K562 (cell line): ENCODE measurements around the gene DIMT1. TPM values are rescaled to one million over a fixed set of nuclear protein-coding genes. Genes with fewer than 3 reads are reported as not detected.

Experiments used
- CCNT2 ChIP-seq: IDR thresholded peaks from 2 replicates; pipeline ENCODE4 v1.6.1; 2011; ENCODE audit warnings: borderline replicate concordance, low read depth, mild to moderate bottlenecking, moderate library complexity, mixed read lengths, low read length; ENCODE audit not compliant: insufficient read length; ENCODE audit errors: extremely low read depth
- CTBP1 ChIP-seq: fragments of 450-650 bp; IDR thresholded peaks from 2 replicates; pipeline ENCODE4 v1.6.1; 2016; ENCODE audit warnings: borderline replicate concordance
- EP300 ChIP-seq: IDR thresholded peaks from 2 replicates; pipeline ENCODE4 v1.6.1; 2012; ENCODE audit warnings: low read length, improper control_type of control experiment
- KDM1A ChIP-seq, 2 experiments: fragments of 450-650 bp; IDR thresholded peaks; 2 replicates each; pipeline ENCODE4 v1.6.1; 2016; ENCODE audit warnings: mild to moderate bottlenecking in 2 of 2
- NR2C2 ChIP-seq, 2 experiments: fragments of 200-800 bp in 1 of 2; sonication (Bioruptor generic) in 1 of 2; sonication (generic) in 1 of 2; formaldehyde crosslinking in 1 of 2; IDR thresholded peaks; 2 replicates each; pipeline versions ENCODE4 v1.6.1 to v1.8.0; 2016 to 2022; ENCODE audit warnings: mild to moderate bottlenecking in 1 of 2, missing compliant biosample characterization in 1 of 2, missing genetic modification characterization in 1 of 2, missing genetic modification reagents in 1 of 2
- PPARD ChIP-seq: fragments of 250-450 bp; sonication (Bioruptor Pico); IDR thresholded peaks from 2 replicates; pipeline ENCODE4 v1.8.0; 2022; ENCODE audit warnings: inconsistent platforms, mild to moderate bottlenecking, moderate library complexity
- SMARCE1 ChIP-seq: fragments of 450-650 bp; IDR thresholded peaks from 2 replicates; pipeline ENCODE4 v1.7.1; 2016; ENCODE audit warnings: mild to moderate bottlenecking
- ZEB2 ChIP-seq: fragments of 450-650 bp; IDR thresholded peaks from 2 replicates; pipeline ENCODE4 v1.6.1; 2016
- ZNF316 ChIP-seq: fragments of 450-650 bp; IDR thresholded peaks from 2 replicates; pipeline ENCODE4 v1.6.1; 2016
- polyA plus RNA-seq, 8 experiments: library from polyadenylated mRNA; depleted of rRNA in 4 of 8; stranded (reverse) in 5 of 8; unstranded in 3 of 8; fragments of >200 nt; fragmentation: Nextera tagmentation in 2 of 8; fragmentation: Illumina TruSeq in 1 of 8; extraction: Ambion mirVana in 2 of 8; extraction: Trizol in 1 of 8; gene quantifications; 2 replicates each; pipeline versions ENCODE4 v1.2.1 to v1.2.3, GENCODE V29; 2011 to 2014; ENCODE audit warnings: inconsistent platforms in 1 of 8, missing spikeins in 1 of 8
- total RNA-seq, 7 experiments: library from RNA; depleted of rRNA in 6 of 7; stranded (reverse); fragments of >200 nt in 6 of 7; fragmentation: Illumina TruSeq in 2 of 7; extraction: Trizol in 2 of 7; gene quantifications; 2 replicates each; pipeline versions ENCODE4 v1.2.1 to v1.2.3, GENCODE V29; 2011 to 2021; ENCODE audit warnings: low replicate concordance in 1 of 7
- TF ChIP-seq, protein P1 (sequence below), 2 experiments: fragments of 150-350 bp in 1 of 2; IDR thresholded peaks; 2 replicates each; pipeline ENCODE4 v1.6.1; 2012 to 2016; ENCODE audit warnings: low read depth in 2 of 2, low read length in 2 of 2, mild to moderate bottlenecking in 1 of 2, moderate library complexity in 1 of 2
- TF ChIP-seq, protein P2 (sequence below): IDR thresholded peaks from 2 replicates; pipeline ENCODE4 v1.6.1; 2012; ENCODE audit warnings: low read depth, low read length, improper control_type of control experiment, borderline replicate concordance
- TF ChIP-seq, protein P3 (sequence below), 2 experiments: IDR thresholded peaks in 1 of 2; conservative IDR thresholded peaks in 1 of 2; 2 replicates each; pipeline ENCODE4 v1.6.1; 2016; ENCODE audit warnings: low read depth in 2 of 2, mild to moderate bottlenecking in 1 of 2, missing compliant biosample characterization in 1 of 2, missing genetic modification characterization in 1 of 2, moderate library complexity in 1 of 2

The DIMT1 gene
- total and polyA plus RNA-seq, 9 of the 15 experiments (the other 6 are each of a cell fraction or from before 2014, with no cell fraction given), result 28.9 to 85.3 (median 54.1) TPM

- TF ChIP-seq EP300 (peak; percentile 90), CCNT2 (peak; percentile 75), NR2C2 (CRISPR knock-in tag; IDR thresholded peaks at IDR 0.05) (no peak), NR2C2 (tag; IDR thresholded peaks at IDR 0.05) (peak; percentile 54; the same call in 1 of the 2 replicates), SMARCE1 (peak; percentile 85), CTBP1 (peak; percentile 33; the same call in 1 of the 2 replicates), PPARD (CRISPR knock-in tag) (no peak), KDM1A (IDR thresholded peaks at IDR 0.05) (peak; percentile 20 to 51; a peak in 2 of 4 replicates), ZEB2 (no peak), ZNF316 (no peak)
- TF ChIP-seq, protein P1, sequence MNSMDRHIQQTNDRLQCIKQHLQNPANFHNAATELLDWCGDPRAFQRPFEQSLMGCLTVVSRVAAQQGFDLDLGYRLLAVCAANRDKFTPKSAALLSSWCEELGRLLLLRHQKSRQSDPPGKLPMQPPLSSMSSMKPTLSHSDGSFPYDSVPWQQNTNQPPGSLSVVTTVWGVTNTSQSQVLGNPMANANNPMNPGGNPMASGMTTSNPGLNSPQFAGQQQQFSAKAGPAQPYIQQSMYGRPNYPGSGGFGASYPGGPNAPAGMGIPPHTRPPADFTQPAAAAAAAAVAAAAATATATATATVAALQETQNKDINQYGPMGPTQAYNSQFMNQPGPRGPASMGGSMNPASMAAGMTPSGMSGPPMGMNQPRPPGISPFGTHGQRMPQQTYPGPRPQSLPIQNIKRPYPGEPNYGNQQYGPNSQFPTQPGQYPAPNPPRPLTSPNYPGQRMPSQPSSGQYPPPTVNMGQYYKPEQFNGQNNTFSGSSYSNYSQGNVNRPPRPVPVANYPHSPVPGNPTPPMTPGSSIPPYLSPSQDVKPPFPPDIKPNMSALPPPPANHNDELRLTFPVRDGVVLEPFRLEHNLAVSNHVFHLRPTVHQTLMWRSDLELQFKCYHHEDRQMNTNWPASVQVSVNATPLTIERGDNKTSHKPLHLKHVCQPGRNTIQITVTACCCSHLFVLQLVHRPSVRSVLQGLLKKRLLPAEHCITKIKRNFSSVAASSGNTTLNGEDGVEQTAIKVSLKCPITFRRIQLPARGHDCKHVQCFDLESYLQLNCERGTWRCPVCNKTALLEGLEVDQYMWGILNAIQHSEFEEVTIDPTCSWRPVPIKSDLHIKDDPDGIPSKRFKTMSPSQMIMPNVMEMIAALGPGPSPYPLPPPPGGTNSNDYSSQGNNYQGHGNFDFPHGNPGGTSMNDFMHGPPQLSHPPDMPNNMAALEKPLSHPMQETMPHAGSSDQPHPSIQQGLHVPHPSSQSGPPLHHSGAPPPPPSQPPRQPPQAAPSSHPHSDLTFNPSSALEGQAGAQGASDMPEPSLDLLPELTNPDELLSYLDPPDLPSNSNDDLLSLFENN (IDR thresholded peaks at IDR 0.05; ENCODE audit: low read depth in 2 of 2, low read length in 2 of 2), result peak in 1 of 2 experiments; percentile 63; a peak in 1 of 4 replicates
- TF ChIP-seq, protein P2, sequence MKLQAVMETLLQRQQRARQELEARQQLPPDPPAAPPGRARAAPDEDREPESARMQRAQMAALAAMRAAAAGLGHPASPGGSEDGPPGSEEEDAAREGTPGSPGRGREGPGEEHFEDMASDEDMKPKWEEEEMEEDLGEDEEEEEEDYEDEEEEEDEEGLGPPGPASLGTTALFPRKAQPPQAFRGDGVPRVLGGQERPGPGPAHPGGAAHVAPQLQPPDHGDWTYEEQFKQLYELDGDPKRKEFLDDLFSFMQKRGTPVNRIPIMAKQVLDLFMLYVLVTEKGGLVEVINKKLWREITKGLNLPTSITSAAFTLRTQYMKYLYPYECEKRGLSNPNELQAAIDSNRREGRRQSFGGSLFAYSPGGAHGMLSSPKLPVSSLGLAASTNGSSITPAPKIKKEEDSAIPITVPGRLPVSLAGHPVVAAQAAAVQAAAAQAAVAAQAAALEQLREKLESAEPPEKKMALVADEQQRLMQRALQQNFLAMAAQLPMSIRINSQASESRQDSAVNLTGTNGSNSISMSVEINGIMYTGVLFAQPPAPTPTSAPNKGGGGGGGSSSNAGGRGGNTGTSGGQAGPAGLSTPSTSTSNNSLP, result peak; percentile 78
- TF ChIP-seq, protein P3, sequence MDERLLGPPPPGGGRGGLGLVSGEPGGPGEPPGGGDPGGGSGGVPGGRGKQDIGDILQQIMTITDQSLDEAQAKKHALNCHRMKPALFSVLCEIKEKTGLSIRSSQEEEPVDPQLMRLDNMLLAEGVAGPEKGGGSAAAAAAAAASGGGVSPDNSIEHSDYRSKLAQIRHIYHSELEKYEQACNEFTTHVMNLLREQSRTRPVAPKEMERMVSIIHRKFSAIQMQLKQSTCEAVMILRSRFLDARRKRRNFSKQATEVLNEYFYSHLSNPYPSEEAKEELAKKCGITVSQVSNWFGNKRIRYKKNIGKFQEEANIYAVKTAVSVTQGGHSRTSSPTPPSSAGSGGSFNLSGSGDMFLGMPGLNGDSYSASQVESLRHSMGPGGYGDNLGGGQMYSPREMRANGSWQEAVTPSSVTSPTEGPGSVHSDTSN (CRISPR knock-in tag; IDR thresholded peaks at IDR 0.05; ENCODE audit: low read depth), result no peak
- TF ChIP-seq, protein P3 (tag; conservative IDR thresholded peaks at IDR 0.05; ENCODE audit: low read depth), result peak; percentile 57; the same call in 1 of the 2 replicates
These were observed 17.7 kb upstream of the DIMT1 start (continued) for GRCh38 chr5:62421414-62421813.
